Muscle layer of colon (tissue), 2 donors: Measurements from ENCODE around the gene ESYT1.

Experiments
- H3K27ac ChIP-seq: one replicate; pipeline ENCODE4 v1.7.0; 2013; ENCODE audit warnings: low read depth, mild to moderate bottlenecking, low read length, moderate library complexity
- H3K27me3 ChIP-seq, 2 donors: one replicate each; pipeline ENCODE4 v1.7.0; 2013; ENCODE audit warnings: low read length in 2 of 2, mild to moderate bottlenecking in 2 of 2; ENCODE audit not compliant: insufficient read depth in 2 of 2, control insufficient read depth in 1 of 2
- H3K36me3 ChIP-seq: one replicate; pipeline ENCODE4 v1.7.0; 2013; ENCODE audit warnings: mild to moderate bottlenecking, low read length; ENCODE audit not compliant: insufficient read depth
- H3K4me1 ChIP-seq: one replicate; pipeline ENCODE4 v1.7.0; 2013; ENCODE audit warnings: mild to moderate bottlenecking, low read length; ENCODE audit not compliant: insufficient read depth
- H3K4me3 ChIP-seq, 2 donors: one replicate each; pipeline ENCODE4 v1.7.0; 2013; ENCODE audit warnings: low read length in 2 of 2, low read depth in 1 of 2, mild to moderate bottlenecking in 1 of 2, moderate library complexity in 1 of 2
- H3K9ac ChIP-seq: one replicate; pipeline ENCODE4 v1.7.0; 2013; ENCODE audit warnings: low read length
- H3K9me3 ChIP-seq: one replicate; pipeline ENCODE4 v1.7.0; 2013; ENCODE audit warnings: mild to moderate bottlenecking, low read length
- donor health status: abdominal sarcoma.
- donor health status: Adenocarcinoma of cecum.

The ESYT1 gene

GRCh38 chr12:56118688-56119357 lies 9.2 kb upstream of the ESYT1 start:
- peaks cover 37% of the 10 kb centered on the region for H3K36me3 ChIP-seq
- peaks cover 20% of the 10 kb centered on the region for H3K4me1 ChIP-seq
- H3K9ac ChIP-seq, result peak overlapping the region; percentile 80
- no peaks in the 10 kb centered on the region for H3K27me3 ChIP-seq
- peak overlapping the region; percentile 59 to 96 for H3K4me3 ChIP-seq
- no peaks in the 10 kb centered on the region for H3K9me3 ChIP-seq
- peak overlapping the region; percentile 94 for H3K27ac ChIP-seq

DNA sequence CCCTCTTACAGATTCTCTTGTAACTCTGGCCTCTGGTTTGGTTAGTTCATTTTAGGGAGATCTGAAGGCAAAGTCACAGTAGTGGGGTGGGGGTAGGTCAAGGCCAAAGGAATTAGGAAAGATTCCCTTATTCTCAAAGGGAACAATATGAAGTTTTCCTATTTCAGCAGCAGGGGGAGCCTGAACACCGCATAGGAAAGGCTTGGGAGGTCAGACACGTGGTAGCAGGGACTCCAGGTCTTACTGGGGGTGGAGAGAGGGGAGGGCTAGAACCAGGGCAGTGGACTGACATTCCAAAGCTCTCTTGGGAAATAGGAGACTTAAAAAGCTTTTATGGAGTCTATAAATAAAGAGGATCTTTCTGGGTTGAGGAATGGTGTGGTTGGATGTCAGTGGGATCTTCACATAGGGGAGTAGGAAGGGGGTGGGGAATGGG lies 8.7 kb upstream of the ESYT1 start:
- Histone ChIP-seq H3K27me3 (no peaks in the 10 kb centered on the region), H3K4me3 (peak overlapping the region in 1 of 2 donors; percentile 96), H3K36me3 (peaks cover 33% of the 10 kb centered on the region), H3K27ac (peak overlapping the region; percentile 94), H3K9me3 (no peaks in the 10 kb centered on the region), H3K9ac (peak overlapping the region; percentile 80), H3K4me1 (peaks cover 20% of the 10 kb centered on the region)

- no peak overlapping the region for H3K9ac ChIP-seq
- peaks cover 33% of the 10 kb centered on the region for H3K36me3 ChIP-seq
- H3K27ac ChIP-seq, result peak overlapping the region; percentile 80
These were observed 7.8 kb upstream of the ESYT1 start for GRCh38 chr12:56120158-56120846.

DNA sequence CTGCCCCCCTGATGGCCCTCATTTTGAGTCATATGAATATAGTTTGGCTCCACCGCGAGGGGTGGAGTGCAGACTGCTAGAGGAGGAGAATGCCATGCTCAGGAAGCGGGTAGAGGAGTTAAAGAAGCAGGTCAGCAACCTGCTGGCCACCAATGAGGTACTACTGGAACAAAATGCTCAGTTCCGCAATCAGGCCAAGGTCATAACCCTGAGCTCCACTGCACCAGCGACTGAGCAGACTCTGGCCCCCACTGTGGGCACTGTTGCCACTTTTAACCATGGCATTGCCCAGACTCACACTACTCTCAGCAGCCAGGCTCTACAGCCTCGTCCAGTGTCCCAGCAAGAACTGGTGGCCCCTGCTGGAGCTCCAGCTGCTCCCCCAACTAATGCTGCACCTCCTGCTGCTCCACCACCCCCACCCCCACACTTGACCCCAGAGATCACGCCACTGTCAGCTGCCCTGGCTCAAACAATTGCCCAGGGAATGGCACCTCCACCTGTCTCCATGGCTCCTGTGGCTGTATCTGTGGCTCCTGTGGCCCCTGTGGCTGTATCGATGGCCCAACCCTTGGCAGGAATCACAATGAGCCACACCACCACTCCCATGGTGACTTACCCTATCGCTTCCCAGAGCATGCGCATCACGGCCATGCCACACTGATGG lies 6.7 kb upstream of the ESYT1 start:
- Histone ChIP-seq H3K27ac (no peak overlapping the region), H3K9ac (no peak overlapping the region), H3K27me3 (no peaks in the 10 kb centered on the region), H3K4me1 (peaks cover 27% of the 10 kb centered on the region), H3K36me3 (peaks cover 33% of the 10 kb centered on the region), H3K4me3 (no peak overlapping the region), H3K9me3 (no peaks in the 10 kb centered on the region)

More at GRCh38 chr12:56120158-56120846, 7.8 kb upstream of the ESYT1 start:
- peaks cover 20% of the 10 kb centered on the region for H3K4me1 ChIP-seq
- H3K4me3 ChIP-seq, result no peak overlapping the region
- no peaks in the 10 kb centered on the region for H3K9me3 ChIP-seq
- H3K27me3 ChIP-seq, result no peaks in the 10 kb centered on the region

- peak overlapping the region; percentile 53 for H3K27ac ChIP-seq
- no peak overlapping the region for H3K9ac ChIP-seq
- H3K4me1 ChIP-seq, result peaks cover 38% of the 10 kb centered on the region
- peaks cover 27% of the 10 kb centered on the region for H3K36me3 ChIP-seq
- no peaks in the 10 kb centered on the region for H3K27me3 ChIP-seq
- H3K9me3 ChIP-seq, result no peaks in the 10 kb centered on the region
- no peak overlapping the region for H3K4me3 ChIP-seq
These were observed 5.4 kb upstream of the ESYT1 start for GRCh38 chr12:56122637-56123036.

GRCh38 chr12:56124133-56124532 lies 3.9 kb upstream of the ESYT1 start:
- H3K9ac ChIP-seq, result no peak overlapping the region
- no peak overlapping the region for H3K4me3 ChIP-seq
- no peaks in the 10 kb centered on the region for H3K9me3 ChIP-seq
- peaks cover 31% of the 10 kb centered on the region for H3K4me1 ChIP-seq
- H3K27ac ChIP-seq, result no peak overlapping the region
- H3K27me3 ChIP-seq, result no peaks in the 10 kb centered on the region
- peaks cover 27% of the 10 kb centered on the region for H3K36me3 ChIP-seq

- peaks cover 33% of the 10 kb centered on the region for H3K4me1 ChIP-seq
These were observed 1.3 kb upstream of the ESYT1 start for GRCh38 chr12:56126732-56127239.

GRCh38 chr12:56127485-56127887 lies 581 bp upstream of the ESYT1 start:
- Histone ChIP-seq H3K27me3 (no peaks in the 10 kb centered on the region), H3K36me3 (peaks cover 24% of the 10 kb centered on the region), H3K27ac (peak overlapping the region; percentile 92), H3K9ac (peak overlapping the region; percentile 77), H3K4me1 (peaks cover 33% of the 10 kb centered on the region), H3K4me3 (peak overlapping the region in 1 of 2 donors; percentile 58), H3K9me3 (no peaks in the 10 kb centered on the region)

More at GRCh38 chr12:56126732-56127239, 1.3 kb upstream of the ESYT1 start:
- peaks cover 23% of the 10 kb centered on the region for H3K36me3 ChIP-seq
- no peaks in the 10 kb centered on the region for H3K27me3 ChIP-seq
- no peaks in the 10 kb centered on the region for H3K9me3 ChIP-seq
- peak overlapping the region; percentile 77 for H3K9ac ChIP-seq
- H3K4me3 ChIP-seq, result peak overlapping the region in 1 of 2 donors; percentile 58
- H3K27ac ChIP-seq, result peak overlapping the region; percentile 92

DNA sequence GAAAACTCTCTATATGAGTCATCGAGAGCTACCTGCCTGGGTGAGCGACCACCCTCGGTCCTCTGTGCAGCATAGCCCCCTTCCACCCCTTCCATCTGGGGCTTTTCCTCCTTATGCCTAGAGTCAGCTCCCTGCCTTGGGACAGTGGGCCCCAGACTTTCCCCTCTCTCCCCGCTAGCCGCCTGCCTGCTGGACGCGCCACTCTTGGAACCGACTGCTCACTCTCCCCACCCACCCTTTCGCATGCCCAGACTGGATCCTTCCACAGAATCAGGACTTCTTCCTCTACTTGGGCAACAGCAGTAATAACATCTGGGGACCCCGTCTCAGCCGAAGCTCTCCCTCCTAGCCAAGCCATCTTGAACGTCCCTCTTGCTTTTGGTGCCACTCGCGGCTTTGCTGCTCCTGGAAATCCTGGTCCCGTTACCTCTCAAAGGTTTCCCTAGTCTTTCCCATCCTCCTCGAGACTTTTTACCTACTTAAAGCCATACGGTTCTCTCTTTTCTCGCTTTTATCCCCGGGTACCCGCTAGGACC lies 671 bp downstream of the ESYT1 start:
- peak overlapping the region; percentile 83 for H3K9ac ChIP-seq
- H3K27me3 ChIP-seq, result no peaks in the 10 kb centered on the region

DNA sequence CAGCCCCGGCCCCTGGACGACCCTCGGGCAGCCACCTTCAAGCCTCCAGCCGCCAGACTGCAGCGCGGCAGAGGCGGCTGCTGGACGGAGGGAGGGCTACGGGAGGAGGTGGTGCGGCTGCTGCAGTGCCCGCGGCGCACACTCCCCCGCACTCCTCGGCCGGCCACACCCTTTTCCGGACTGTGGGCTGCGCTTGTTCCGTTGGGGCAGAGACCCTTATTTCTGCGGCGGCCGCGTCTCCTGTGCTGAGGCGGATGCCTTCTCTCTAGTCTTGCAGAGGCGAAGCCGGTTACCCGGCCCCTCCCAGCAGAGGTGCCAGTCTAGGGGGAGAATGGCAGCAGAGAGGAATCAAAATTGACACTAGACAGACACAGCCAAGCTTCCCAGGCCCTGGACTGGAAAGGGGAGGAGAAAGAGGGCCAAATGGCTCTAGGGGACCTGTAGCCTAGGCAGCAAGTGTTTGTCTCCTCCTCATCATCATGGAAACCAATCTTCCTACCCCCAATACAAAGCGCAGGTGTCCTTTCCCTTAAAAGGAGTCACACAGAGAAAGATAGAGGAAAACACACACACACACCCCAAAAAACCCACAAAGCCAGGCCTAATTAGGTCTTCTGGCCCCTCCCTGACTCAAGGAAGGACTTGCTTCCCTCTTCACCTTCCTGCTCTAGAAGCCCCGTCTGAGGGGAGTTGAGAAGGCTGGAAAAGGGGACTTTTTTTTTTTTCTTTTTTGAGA lies 1.3 kb downstream of the ESYT1 start:
- peak overlapping the region; percentile 92 for H3K27ac ChIP-seq
- H3K4me1 ChIP-seq, result peaks cover 33% of the 10 kb centered on the region
- H3K4me3 ChIP-seq, result peak overlapping the region; percentile 66 to 91
- H3K27me3 ChIP-seq, result no peaks in the 10 kb centered on the region
- peak overlapping the region; percentile 83 for H3K9ac ChIP-seq
- H3K36me3 ChIP-seq, result peaks cover 39% of the 10 kb centered on the region
- no peaks in the 10 kb centered on the region for H3K9me3 ChIP-seq

More for the DNA sequence above, 671 bp downstream of the ESYT1 start:
- H3K4me1 ChIP-seq, result peaks cover 33% of the 10 kb centered on the region
- H3K4me3 ChIP-seq, result peak overlapping the region; percentile 66 to 91
- peaks cover 33% of the 10 kb centered on the region for H3K36me3 ChIP-seq
- no peaks in the 10 kb centered on the region for H3K9me3 ChIP-seq
- peak overlapping the region; percentile 92 for H3K27ac ChIP-seq
